Measurements from ENCODE around the gene ATP7B.

ATP7B gene

DNA sequence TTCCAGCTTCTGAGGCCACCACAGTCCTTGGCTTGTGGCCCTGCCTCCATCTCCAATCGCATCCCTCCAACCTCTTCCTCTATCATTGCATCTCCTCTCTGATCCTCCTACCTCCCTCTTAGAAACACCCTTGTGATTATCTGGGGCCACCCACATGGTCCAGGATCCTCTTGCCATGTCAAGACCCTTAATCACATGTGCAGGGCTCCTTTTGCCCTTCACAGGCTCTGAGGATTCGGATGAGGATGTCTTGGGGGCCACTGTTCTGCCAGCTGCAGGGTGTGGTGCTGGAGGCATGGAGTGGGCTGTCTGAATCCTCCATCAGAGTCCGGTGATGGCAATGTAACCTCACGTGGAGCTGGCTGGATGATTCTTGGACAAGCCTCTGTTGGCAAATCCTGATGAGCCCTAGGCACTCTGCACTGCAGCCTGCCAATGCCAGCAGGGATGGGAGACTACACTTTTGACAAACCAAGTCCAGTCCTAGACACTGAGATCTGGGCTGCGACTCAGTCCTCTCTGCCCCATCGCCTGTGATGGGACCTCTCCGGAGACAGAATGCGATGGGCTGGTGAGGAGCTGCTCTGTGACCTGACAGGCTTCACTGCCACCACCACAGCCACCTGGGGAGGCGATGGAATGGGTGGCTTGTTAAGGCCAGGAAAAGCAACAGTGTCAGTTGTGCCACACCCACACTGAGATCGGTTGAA is 88.3 kb downstream of the ATP7B start:
- TF ChIP-seq, protein P1, sequence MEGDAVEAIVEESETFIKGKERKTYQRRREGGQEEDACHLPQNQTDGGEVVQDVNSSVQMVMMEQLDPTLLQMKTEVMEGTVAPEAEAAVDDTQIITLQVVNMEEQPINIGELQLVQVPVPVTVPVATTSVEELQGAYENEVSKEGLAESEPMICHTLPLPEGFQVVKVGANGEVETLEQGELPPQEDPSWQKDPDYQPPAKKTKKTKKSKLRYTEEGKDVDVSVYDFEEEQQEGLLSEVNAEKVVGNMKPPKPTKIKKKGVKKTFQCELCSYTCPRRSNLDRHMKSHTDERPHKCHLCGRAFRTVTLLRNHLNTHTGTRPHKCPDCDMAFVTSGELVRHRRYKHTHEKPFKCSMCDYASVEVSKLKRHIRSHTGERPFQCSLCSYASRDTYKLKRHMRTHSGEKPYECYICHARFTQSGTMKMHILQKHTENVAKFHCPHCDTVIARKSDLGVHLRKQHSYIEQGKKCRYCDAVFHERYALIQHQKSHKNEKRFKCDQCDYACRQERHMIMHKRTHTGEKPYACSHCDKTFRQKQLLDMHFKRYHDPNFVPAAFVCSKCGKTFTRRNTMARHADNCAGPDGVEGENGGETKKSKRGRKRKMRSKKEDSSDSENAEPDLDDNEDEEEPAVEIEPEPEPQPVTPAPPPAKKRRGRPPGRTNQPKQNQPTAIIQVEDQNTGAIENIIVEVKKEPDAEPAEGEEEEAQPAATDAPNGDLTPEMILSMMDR (conservative IDR thresholded peaks at IDR 0.05; ENCODE audit: control insufficient read depth, insufficient read depth, low read depth, low read length) = no peak
- DNase-seq (ENCODE audit: low read depth) = no peak
- no peak overlapping the region for H3K4me3 ChIP-seq (ENCODE audit: control insufficient read depth, low read depth, low read length)

DNA sequence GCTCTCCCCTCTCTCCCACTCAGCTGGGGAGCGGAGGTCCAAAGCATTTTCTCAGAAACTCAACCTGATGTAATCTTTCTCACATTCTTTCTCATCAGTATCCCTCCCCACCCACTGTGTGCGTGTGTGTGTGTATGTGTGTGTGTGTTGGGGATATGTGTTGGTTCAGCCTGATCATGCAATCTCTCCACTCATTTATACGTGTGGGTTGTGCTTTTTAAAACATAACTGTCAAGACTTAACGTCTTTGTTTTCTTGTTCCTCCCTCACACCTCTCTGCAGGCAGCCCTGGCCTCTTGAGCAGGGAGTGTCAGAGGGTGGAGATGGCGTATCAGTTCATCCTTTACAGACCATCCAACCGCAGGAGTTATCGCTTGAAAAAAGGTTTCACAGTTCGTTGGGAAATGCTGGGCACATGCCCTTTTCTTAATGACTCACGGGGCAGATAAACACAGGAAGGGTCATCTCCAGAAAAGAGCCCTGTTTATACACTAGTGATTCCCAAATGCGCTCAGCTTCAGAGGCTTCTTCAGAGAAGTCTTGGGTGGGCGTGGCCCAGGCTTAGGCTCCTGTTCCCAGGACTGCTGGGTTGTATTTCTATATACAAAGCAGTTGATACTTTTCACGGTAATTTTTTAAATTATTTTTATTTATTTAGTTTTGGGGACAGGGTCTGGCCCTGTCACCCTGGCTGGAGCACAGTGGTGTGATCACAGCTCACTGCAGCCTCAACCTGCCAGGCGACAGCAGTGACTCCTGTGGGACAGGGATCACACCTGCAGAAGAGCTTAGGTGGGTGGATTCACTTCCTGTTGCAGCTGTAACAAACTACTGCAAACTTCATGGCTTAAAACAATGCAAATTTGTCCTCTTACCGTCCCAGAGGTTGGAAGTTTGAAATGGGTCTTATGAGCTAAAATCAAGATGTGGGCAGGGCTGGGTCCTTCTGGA is 89.2 kb downstream of the ATP7B start:
- TF ChIP-seq, protein P1 (conservative IDR thresholded peaks at IDR 0.05; ENCODE audit: control insufficient read depth, insufficient read depth, low read depth, low read length) = no peak

DNA sequence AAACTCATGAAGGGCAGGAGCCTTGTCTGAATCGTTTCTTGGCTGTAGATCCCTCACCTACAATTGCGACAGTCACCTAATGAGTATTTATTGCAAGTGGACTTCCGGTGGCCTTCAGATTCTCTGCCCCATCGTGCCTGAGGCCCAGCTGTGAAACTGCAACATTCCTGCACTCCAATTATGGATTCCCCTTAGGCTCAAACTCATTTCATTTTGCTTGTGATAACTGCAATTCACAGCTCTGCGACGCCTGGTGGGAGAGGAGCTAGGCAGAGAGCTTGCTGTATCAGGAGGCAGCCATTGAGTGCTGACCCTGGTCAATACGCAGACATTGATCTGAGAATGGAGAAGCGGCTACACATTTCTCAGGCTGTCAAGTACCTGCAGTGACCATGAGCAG is 90.5 kb downstream of the ATP7B start:
- no peak for DNase-seq (ENCODE audit: low read depth)
- TF ChIP-seq, protein P1 (conservative IDR thresholded peaks at IDR 0.05; ENCODE audit: control insufficient read depth, insufficient read depth, low read depth, low read length) = no peak
- no peak overlapping the region for H3K4me3 ChIP-seq (ENCODE audit: control insufficient read depth, low read depth, low read length)

More for the DNA sequence above, 89.2 kb downstream of the ATP7B start:
- no peak overlapping the region for H3K4me3 ChIP-seq (ENCODE audit: control insufficient read depth, low read depth, low read length)
- no peak for DNase-seq (ENCODE audit: low read depth)

DNA sequence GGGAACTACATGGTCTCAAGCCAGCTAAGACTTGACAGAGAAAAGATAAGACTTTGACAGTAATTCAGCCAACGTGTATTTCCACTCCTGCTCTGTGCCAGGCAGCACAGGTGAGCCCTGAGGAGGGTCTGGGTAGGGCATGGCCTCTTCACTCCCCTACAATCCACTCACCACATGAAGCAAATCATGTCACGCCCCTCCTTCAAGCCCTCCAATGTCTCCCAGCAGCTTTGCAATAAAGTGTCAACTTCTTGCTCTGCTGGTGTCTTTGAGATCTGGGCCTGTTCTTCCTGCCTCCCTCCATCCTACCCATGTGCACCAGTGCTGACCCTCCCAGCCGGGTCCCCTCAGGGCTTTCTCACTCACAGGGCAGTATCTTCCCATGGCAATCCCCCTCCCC is 91.0 kb downstream of the ATP7B start:
- H3K4me3 ChIP-seq (ENCODE audit: control insufficient read depth, low read depth, low read length) = no peak overlapping the region
- DNase-seq (ENCODE audit: low read depth) = no peak
- TF ChIP-seq, protein P1 (conservative IDR thresholded peaks at IDR 0.05; ENCODE audit: control insufficient read depth, insufficient read depth, low read depth, low read length) = no peak

DNA sequence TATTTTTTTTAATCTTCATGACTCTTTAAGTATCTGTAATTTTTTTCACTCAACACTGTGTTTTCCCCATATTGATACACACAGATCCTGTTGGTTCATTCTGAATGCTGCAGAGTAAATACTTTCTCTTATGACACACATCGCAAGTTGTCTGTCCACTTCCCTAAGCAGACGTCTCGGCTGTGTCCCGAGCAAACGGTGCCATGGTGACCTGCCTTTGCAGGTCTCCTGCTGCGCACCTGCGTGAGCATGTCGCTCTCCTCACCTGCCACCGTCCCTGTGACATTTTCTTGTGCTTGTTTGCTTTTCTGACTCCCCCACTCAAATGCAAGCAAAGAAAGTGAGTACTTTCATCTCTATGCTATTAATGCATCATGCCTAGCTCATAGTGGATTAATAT is 91.7 kb downstream of the ATP7B start:
- no peak overlapping the region for H3K4me3 ChIP-seq (ENCODE audit: control insufficient read depth, low read depth, low read length)
- no peak for DNase-seq (ENCODE audit: low read depth)
- TF ChIP-seq, protein P1 (conservative IDR thresholded peaks at IDR 0.05; ENCODE audit: control insufficient read depth, insufficient read depth, low read depth, low read length) = no peak

DNA sequence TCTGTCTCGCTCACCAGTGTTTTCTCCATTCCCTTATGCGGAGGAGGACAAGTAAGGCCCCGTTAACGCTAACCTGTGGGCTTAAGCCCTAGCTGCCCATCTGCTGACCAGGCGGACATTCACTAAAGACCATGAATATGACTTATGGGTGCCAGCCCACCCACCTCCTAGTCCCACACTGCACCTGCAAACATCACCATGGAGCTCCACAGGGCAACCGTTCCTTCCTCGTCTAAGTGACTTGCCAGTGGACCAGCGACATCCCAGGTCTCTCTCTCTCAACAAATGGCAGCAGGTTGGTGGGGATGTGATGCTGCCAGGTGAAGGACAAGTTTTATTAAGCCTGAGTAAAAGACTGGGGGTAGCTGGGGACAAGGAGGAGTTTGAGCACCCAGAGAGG is 94.3 kb downstream of the ATP7B start:
- DNase-seq (ENCODE audit: low read depth) = no peak
- no peak overlapping the region for H3K4me3 ChIP-seq (ENCODE audit: control insufficient read depth, low read depth, low read length)
- TF ChIP-seq, protein P1 (conservative IDR thresholded peaks at IDR 0.05; ENCODE audit: control insufficient read depth, insufficient read depth, low read depth, low read length) = no peak
